G401.6 (cell line): Measurements from ENCODE around the gene BDP1.
"Not testable (repeated sequence)": the region's sequence is repeated elsewhere in the genome, so short reads cannot be mapped to it uniquely, and the experiment has no call there.

Experiments used
- FAIRE-seq: peaks from 2 replicates; lab custom pipeline; 2012; peaks lifted over from hg19 to GRCh38; lab: Jason Lieb, UNC

The BDP1 gene

GRCh38 chr5:71569748-71570509 is 114.5 kb downstream of the BDP1 start:
- FAIRE-seq, result no peak

DNA sequence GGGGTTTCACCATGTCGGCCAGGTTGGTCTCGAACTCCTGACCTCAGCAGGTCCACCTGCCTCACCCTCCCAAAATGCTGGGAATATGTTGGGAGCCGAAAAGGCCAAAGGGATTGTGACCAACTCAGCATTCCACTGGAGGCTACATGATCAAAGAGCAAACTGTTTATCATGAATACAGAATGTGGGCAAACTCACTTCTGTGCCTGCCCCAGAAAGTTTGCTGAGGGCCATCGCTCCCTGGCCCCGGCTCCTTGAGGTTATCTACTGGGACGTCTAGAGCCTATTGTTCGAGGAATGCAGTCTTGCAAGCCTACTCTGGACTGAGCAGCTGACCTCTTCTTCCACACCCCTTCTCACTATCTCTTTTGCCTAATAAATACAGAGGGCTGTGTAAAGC is 116.4 kb downstream of the BDP1 start:
- FAIRE-seq, result not testable (repeated sequence)

DNA sequence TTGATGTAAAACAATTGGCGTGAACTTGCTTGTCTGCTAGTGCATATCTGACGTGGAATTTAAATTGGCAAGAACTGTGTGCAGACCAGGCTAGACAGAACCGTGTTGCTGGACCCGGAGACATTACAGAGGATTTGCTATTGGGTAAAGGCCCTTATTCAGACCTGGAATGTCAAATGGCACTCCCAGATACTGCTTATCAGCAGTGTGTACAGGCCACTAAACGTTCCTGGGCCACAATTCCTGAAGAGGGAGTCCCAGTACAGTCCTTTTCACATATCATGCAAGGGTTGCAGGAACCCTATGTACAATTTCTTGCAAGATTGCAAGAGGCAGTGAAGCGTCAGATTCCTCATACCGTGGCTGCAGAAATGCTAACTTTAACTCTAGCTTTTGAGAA is 118.1 kb downstream of the BDP1 start:
- FAIRE-seq, result no peak

GRCh38 chr5:71575588-71575987 is 120.1 kb downstream of the BDP1 start:
- FAIRE-seq, result not testable (repeated sequence)

DNA sequence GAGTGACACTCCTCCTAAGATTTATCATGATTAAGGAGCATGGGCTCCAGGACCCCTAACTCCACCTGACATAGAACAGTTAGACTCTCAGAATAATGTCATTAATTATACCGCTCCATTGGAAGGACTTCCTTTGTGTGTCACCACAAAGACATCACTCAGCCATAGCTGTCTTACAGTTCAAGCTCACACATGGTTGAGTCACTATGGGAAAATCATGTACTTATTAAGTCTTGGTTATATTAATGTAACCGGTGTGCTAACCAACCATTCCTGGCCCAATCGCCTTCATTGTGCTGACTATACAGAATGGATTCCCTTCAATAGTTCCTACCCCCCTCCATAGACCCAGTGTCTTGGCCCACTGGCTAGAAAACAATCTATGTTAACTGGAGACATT is 120.8 kb downstream of the BDP1 start:
- no peak for FAIRE-seq

DNA sequence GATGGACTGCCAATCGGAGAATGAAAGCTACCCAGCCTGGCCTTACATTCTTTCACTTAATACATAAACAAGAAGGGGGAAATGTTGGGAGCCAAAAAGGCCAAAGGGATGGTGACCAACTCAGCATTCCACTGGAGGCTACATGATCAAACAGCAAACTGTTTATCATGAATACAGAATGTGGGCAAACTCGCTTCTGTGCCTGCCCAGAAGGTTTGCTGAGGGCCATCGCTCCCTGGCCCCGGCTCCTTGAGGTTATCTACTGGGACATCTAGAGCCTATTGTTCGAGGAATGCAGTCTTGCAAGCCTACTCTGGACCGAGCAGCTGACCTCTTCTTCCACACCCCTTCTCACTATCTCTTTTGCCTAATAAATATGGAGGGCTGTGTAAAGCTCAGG is 122.4 kb downstream of the BDP1 start:
- not testable (repeated sequence) for FAIRE-seq

- FAIRE-seq, result no peak
Observed at GRCh38 chr5:71582945-71583584, 127.6 kb downstream of the BDP1 start.

DNA sequence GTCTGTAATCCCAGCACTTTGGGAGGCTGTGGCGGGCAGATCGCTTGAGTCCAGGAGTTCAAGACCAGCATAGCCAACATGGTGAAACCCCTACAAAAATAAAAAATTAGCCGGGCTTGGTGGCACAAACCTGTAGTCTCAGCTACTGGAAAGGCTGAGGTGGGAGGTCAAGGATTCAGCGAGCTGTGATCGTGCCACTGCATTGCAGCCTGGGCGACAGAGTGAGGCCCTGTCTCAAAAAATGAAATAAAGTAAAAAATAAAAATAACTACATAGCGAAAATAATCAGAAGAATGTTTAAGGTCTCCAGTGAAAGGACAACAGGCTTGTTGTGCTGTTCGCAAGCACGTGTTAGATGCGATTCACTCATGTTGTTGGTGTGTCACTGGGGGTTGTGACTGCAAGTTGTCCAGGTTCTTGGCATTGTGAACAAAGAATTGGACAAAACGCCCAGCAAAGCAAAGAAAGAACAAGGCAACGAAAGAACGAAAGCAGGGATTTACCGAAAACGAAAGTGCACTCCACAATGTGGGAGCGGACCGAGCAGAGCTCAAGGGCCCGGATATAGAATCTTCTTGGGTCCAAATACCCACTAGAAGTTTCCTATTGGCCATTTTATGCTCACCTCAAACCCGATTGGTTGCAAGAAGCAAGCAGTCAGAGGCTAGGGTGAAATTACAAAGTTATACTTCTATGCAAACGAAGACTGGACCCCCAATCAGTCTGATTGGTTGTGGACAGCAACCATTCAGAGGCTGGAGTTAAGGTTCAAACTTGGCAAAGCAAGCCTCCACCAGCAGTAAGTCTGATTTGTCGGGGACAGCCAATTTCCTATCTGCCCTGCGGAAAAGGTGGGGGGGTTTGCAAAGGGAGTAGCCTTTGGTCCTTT is 130.8 kb downstream of the BDP1 start:
- no peak for FAIRE-seq

- peak; percentile 91 for FAIRE-seq
Observed at GRCh38 chr5:71586941-71587765, 131.7 kb downstream of the BDP1 start, which contains the start of gene MCCC2. TSS of gene MCCC2 (plus strand) at chr5:71587340. CDS start at chr5:71587426, 86 bp downstream.

DNA sequence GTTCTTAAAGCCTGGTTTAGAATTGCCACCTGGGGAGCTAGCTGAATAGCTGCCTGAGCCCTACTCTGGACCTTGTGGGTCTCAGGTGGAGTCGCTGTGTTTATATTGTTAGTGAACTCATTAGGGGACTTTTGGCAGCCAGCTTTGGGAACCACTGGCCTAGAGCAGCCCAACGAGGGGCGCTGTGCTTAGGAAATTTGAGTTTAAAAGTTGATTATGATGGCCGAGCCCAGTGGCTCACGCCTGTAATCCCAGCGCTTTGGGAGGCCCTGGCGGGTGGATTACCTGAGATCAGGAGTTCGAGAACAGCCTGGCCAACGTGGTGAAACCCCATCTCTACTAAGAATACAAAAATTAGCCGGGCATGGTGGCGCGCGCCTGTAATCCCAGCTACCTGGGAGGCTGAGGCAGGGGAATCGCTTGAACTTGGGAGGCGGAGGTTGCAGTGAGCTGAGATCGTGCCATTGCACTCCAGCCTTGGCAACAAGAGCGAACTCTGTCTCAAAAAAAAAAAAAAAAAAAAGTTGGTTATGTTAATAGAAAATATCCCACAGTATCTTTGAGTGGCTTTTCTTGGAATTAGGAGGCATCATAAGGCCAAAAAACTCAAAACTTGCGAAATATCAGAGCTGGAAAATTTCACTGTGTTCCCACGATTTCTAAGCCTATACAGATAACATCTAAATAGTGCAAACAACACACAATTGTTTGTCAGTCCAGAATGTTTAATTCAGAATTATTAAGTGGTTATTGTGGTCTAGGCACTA is 132.5 kb downstream of the BDP1 start:
- FAIRE-seq, result no peak

DNA sequence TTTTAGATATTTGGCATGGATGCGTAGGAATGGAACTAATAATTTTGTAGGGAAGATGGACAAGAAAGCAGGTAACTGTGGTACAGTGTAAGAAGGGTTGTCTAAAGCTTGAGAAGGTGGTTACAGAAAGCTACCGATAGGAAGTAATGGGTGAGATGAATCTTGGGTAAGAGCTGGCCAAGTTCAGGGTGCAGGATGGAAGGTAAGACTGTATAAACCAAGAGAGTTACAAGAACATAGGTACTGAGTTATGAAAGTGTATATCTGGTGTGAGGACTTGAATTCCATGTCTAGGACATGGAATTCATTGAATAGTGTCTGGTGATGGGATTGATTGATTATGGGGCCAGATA is 133.1 kb downstream of the BDP1 start:
- no peak for FAIRE-seq

DNA sequence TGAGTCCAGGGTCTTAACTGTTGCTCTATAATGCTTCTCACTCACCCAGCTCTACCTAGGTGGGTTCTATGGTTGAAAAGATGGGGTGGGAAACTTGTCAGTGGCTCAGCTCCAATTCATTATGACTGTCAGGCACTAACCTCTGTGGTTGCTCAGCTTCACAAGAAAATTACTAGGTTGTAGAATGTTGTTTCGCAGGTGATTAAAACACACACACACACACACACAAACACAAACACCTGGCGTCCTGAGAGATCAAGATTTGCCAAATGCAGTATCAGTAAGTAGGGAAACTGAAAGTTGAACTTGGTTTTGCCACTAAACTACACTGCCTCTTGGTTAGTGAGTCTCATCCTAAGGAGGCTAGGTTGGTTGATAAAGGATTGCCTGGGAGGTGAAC is 134.5 kb downstream of the BDP1 start:
- no peak for FAIRE-seq

DNA sequence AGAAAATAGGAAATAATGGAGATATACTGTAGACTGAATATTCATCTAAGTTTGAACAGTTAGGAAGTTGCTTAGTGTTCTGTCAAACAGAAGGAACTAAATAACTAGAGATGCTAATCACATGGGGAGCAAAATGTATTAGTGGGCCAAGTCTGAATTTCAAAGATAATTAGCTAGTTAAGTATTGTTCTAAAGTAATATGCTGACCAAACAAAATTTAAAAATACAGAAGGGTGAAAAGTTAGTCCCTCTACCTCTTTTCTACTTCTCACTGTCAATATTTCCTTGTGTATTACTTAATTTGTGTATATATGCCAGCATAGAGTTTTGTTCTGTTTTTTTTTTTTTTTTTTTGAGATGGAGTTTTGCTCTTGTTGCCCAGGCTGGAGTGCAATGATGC is 135.6 kb downstream of the BDP1 start:
- FAIRE-seq, result no peak

DNA sequence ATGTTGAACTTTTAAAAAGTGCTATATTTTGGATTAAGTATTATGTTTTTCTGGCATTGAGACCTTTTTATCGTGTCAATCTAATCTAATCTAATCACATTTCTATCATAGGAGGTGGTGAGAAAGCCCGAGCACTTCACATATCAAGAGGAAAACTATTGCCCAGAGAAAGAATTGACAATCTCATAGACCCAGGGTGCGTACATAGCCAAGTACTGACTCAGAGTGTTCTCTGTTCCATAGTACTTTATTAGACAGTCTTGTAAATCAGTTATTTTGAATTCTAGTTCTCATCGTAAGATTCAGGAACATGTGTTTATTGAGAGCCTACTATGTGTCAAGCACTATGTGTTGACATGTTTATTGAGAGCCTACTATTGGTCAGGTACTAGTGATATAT is 140.7 kb downstream of the BDP1 start:
- FAIRE-seq, result no peak

- no peak for FAIRE-seq
Observed at GRCh38 chr5:71597001-71597400, 141.6 kb downstream of the BDP1 start.

DNA sequence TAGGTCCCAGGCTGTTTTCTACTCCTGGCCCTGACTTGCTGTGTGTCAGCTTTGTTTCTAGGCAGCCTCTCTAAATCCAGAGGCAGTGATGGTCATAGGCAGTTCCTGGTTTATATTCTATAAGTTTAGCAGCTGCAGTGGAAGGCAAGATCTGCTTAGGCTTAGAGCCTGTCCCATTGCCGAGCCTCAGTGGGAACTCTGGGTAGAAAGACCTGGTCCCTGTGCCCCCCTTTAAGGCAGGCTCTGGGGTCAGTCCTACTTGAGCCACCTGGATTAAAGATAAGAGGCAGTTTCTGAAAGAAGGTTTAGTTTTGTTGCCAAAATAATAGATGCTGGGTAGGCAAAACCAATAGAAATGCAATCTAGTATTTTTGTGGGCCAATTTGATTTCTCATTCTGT is 145.3 kb downstream of the BDP1 start:
- FAIRE-seq, result no peak

GRCh38 chr5:71601222-71602026 is 146.0 kb downstream of the BDP1 start:
- FAIRE-seq, result peak; percentile 34

DNA sequence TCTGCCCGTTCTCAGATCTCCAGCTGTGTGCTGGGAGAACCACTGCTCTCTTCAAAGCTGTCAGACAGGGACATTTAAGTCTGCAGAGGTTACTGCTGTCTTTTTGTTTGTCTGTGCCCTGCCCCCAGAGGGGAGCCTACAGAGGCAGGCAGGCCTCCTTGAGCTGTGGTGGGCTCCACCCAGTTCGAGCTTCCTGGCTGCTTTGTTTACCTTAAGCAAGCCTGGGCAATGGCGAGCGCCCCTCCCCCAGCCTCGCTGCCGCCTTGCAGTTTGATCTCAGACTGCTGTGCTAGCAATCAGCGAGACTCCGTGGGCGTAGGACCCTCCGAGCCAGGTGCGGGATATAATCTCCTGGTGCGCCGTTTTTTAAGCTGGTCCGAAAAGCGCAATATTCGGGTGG is 154.5 kb downstream of the BDP1 start:
- FAIRE-seq, result not testable (repeated sequence)

GRCh38 chr5:71615809-71616208 is 160.4 kb downstream of the BDP1 start:
- no peak for FAIRE-seq
